Measurements from ENCODE around the gene KCNK10.
"Not testable (repeated sequence)": the region's sequence is repeated elsewhere in the genome, so short reads cannot be mapped to it uniquely, and the experiment has no call there.

Gene KCNK10

DNA sequence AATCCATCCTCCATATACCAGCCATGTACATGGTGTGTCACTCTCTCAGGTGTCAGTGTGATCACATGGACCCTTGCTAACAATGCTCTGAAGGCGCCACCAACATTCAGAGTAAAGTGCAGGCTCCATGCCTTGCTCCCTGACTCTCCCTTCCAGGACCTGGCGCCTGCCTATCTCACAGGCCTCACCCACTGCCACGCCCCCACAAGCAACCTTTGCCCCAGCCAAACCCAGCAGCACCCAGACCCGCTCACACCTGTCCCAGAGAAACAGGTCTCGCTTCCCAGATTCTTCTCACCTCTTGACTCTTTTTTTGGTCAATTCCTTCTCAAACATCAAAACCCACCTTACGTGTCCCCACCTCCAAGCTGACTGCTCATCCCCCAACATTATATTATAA is 52.3 kb downstream of the KCNK10 start:
- no peak for DNase-seq (ENCODE audit: low read depth in 2 of 2)

DNA sequence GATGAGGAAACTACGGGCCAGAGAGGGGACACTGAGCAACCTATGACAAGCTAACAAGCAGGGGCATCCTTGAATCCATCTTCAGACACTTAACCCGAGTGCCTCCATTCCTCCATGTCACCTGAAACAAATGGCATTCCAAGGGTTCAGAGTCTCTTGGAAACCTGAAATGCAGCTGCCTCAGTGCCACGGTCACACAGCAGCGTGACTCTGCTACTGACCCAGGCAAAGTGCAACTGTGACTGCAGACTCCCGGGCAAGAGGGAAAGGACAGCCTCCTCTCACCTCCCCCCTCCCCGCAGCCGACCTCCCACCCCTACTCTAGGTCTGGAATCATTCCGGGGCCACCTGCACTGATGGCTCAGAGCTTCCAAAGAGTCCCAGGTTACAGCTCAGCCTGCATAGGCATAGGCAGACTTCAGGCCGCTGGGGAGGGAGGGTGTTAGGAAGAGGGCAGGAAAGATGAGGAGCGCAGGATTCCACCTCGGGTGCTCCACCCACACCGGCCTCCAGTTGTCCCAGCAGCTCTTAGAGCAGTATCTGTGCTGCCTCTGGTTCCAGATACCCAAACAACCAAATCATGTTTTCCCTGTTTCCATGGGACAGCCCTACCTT is 53.2 kb downstream of the KCNK10 start:
- DNase-seq (ENCODE audit: low read depth in 2 of 2) = no peak

DNA sequence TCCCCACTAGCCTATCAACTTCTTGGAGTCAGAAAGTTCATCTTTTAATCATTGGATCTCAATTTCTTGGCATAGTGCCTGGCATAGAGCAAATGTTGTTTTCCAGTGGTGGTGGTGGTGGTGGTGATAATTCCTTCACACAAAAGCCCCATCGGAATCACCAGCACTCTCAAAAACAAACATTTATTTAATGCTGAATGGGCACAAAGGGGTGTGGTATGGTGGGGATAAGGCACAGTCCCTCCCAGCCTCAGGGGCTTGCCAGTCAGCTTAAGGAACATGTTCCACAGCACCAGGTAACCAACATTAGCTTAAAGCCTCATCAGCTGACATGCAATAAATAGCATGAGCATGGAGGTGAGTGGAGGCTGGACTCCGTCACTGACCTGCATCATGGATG is 56.6 kb downstream of the KCNK10 start:
- DNase-seq (ENCODE audit: low read depth in 2 of 2) = no peak

DNA sequence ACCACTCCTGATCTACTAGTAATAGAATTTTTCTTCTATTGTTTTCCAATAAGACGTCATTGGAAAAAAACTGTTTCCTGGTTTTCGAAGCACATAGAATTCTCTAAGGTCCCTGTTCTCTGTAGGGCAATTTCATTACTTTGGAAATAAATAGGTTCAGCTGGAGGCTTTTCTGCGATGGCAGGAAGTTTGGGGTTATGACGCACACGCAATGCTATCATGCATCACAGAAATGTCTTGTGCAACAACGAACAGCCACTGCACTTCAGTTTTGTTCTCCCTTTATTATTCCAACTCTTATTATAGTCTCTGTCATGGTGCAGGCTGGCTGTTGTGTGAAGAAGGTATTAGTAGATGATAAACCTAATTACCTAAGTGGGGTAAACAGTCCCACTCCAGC is 59.0 kb downstream of the KCNK10 start:
- DNase-seq (ENCODE audit: low read depth in 2 of 2) = no peak

DNA sequence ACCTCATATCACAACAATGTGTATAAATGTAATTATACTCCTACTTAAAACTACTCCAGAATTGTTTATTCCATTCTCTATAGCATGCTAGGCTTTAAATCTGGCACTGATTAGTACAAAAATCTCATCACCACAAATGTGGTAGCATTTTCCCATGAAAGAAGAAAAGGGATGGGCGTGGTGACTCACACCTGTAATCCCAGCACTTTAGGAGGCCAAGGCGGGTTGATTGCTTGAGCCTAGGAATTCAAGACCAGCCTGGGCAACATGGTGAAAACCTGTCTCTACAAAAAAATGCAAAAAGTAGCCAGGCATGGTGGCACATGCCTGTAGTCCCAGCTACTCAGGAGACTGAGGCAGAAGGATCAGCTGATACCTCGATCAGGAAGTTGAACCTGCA is 61.8 kb downstream of the KCNK10 start:
- DNase-seq (ENCODE audit: low read depth in 2 of 2) = not testable (repeated sequence)

DNA sequence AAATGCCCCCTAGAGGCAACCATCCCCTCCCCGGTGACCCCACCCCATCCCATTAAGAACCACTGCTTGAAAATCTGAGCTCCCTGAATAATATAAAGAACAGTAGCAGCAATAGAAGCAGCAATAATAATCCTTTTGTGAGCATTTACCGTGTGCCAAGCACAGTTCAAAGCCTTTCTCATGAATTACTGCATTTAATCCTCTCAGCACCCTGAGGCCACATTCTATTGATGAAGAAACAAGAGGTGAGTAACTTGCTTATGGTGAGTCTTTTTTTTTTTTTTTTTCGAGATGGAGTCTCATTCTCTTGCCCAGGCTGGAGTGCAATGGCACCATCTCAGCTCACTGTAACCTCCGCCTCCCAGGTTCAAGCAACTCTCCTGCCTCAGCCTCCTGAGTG is 65.0 kb downstream of the KCNK10 start:
- no peak for DNase-seq (ENCODE audit: low read depth in 2 of 2)

DNA sequence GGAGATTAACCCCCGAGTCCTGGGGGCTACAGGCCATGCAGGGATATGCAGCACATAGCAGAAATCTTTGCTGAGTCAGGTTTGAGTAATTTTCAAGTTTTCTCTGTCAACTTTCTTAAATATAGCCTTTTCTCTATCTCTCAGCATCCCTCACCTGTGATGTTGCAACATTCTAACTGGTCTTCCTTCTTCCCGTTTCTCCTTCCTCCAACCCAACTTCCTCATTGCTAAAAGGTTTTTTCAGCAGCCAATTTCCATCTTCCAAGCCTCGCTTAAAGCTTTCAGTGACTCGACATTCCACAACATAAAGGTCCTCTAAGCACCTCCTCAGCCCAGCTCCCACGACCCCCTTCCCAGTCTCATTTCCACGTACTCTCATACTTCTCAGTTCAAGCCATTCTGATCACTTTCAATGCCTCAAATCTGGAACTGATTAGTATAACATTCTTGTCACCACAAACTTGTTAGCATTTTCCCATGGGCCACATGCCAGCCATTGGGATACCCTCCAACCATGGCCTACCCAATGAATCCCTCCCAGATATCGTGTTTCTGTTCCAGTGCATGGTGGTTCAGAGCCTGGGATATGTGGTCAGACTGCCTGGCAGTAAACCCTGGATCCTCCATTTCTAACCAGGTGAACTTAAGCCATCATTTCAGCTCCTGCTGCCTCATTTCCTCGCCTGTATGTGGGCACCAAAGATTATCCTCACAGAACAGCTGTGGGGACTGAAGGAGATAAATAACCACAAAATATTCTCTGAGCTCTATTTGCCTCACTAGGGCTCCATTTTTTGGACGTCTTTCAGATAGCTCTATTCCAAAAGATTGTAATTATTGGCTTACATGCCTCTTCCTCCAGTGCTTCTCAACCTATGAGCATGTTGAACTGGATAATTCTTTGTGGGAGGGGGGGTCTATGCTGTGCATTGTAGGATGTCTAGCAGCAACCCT is 65.8 kb downstream of the KCNK10 start:
- DNase-seq (ENCODE audit: low read depth in 2 of 2) = no peak

DNA sequence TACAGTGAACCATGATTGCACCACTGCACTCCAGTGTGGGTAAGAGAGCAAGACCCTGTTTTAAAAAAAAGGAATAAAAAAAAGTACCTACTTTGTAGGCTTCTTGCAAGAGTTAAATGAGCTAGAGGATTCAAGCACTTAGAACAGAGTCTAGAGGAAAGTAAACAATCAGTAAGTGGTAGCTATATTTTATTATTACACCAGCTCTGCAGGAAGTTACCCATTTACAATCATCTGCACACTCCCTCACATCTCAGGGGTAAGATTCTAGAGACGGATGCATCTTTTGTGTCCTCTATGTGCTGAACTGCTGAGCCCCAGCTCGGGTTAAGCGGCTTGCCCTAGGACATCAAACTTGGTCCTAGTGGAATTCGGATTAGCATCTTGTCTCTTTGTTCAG is 67.3 kb downstream of the KCNK10 start:
- DNase-seq (ENCODE audit: low read depth in 2 of 2) = no peak

DNA sequence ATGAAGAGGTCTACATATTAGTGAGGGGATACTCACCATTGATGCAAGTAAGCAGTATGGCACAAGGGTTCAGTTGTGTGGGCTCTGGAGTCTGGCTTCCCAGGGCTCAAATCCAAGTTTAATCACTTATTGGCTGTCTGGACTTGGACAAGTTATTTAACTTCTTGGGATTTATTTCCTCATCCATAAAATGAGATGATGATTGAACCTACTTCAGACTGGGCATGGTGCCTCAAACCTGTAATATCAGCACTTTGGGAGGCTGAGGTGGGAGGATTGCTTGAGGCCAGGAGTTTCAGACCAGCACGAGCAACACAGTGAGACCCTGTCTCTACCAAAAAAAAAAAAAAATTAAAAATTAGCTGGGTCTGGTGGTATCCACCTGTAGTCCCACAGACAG is 67.9 kb downstream of the KCNK10 start:
- DNase-seq (ENCODE audit: low read depth in 2 of 2) = no peak

DNA sequence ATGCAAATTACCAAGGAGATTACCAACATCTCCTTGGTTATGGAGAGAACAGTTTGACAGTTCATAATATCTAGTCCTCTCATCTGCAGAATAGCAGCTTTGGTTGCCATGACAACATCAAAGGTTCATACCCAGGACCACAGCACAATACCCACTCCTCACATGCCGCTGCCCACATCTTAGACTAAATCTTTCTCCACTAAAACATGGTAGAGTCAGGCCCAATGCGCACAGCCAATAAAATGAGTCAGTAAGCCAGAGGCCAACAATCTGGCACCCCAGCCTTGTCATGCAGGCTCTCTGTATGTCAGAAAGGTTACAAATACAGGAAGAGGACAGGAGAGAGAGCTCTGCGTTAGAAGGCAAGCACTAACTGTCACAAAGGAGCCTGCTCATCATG is 70.6 kb downstream of the KCNK10 start:
- no peak for DNase-seq (ENCODE audit: low read depth in 2 of 2)

DNA sequence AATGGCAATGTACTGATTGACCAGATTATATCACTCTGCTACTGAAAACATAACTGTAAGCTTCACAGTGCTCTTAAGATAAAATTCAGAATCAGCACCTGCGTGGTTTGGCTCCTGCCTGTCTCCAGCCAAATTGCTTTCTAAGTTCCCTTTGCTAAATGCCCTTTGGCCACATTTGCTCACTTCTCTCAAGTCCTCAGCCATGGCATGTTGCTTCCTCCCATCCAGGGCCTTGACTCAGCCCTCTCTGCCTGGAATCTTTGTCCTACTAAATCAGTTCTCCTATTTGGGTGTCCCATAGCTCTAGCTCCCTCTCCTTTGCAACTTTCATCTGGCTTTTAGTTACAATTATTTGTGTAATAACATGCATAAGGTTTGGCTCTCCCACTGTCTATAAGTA is 71.4 kb downstream of the KCNK10 start:
- DNase-seq (ENCODE audit: low read depth in 2 of 2) = no peak

DNA sequence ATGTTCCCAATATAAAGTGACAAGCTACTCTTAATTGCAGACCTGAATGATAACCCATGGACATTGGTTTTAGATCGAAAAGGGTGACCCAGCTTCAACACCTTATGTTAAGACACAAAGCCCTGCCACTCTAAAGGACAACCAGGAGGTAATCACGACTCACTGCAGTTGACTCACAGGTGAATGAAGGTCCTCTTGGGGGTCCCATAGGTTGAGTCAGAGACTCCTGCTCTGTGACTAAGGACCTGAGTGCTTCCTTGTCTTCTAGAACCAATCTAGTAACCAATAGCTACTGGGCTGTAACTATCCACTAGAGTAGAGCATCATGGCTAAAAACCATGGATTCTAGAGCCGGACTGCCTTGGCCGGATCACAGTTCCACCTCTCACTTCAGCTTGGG is 73.8 kb downstream of the KCNK10 start:
- DNase-seq (ENCODE audit: low read depth in 2 of 2) = no peak

DNA sequence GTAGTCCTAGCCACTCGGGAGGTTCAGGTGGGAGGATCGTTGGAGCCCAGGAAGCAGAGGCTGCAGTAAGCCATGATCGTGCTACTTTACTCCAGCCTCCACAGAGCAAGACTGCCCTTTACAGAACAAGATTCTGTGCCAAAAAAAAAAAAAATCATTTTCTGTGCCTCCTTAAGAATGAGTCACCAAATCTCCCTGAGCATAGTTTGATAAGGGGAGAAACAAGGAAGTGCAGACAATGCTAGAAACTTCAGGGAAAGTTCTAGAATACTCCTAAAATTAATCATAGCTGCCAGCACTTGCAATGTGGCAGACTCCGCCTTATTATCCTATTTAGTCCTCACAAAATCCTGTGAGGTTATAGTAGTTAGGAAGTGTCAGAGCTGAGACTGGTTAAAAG is 74.5 kb downstream of the KCNK10 start:
- no peak for DNase-seq (ENCODE audit: low read depth in 2 of 2)

DNA sequence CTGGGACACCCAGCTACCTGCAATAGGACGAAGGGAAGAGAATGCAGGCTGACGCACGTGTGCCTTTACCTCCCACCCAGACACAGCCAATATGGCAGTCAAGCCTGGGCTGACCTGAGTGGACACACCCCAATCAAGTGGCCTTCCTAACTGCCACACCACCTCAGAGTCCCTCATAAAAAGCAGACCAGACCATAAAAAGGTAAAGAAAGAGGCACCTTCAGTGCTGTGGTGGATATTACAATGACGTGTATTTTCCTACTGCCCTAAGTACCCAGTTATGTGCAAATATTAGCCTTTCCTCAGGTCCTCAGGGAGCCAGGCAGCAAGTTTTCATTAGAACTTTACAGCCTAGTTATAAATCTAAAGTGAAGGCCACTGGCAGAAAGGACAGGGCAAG is 75.8 kb downstream of the KCNK10 start:
- DNase-seq (ENCODE audit: low read depth in 2 of 2) = no peak

DNA sequence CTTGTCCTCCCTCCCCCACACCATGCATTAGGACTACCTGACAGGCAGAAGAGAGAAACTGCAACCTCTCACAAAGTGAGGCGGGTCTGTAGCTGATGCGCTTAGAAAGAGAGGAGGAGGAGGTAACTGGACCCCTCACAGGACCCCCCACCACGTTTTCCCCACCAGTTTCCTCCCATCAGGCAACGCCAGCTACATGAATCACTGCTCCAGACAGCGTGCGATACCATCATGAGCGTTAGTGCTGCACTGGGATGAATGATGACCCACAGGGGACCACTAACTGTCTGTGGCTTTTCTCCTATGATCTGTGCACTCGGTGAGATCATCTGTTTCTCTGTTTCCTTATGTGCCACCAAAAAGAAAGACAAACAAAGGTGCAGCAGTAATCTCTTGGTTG is 77.7 kb downstream of the KCNK10 start:
- no peak for DNase-seq (ENCODE audit: low read depth in 2 of 2)

DNA sequence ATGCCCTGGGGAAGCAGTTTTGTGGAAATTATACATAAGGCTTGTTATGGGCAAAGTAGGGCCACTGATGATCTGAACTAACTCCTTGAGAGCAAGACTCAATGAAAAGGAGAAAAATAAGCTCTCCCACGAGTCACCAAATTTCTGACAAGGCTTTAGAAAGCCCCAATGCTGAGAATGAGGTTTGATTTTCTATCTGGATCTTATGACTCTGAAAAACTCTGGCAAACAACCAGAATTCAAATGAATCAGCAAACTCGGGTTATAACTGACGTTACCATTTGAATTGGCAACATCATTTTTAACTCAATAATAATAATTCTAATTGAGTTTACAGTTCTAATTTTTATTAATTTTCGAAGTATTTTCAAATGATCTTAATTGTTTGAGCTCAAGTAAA is 79.1 kb downstream of the KCNK10 start:
- DNase-seq (ENCODE audit: low read depth in 2 of 2) = no peak

DNA sequence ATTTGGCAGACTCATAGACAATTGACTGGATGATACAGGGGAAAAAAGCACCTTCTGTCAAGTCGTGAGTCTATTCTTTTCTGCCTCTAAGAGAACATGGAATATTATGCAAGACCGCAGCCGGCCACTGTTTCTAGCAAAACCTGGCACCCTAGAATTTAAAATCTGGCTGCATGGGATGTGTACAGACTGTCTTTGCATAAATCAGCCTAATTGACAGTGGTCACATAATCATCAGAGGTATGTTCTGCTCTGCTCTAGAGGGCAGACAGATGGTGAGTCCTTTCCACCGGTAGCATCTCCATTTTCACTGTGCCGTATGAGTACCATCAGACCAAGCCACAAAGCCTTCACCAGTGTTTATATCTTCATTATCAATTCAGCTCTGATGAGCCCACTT is 80.6 kb downstream of the KCNK10 start:
- DNase-seq (ENCODE audit: low read depth in 2 of 2) = no peak

DNA sequence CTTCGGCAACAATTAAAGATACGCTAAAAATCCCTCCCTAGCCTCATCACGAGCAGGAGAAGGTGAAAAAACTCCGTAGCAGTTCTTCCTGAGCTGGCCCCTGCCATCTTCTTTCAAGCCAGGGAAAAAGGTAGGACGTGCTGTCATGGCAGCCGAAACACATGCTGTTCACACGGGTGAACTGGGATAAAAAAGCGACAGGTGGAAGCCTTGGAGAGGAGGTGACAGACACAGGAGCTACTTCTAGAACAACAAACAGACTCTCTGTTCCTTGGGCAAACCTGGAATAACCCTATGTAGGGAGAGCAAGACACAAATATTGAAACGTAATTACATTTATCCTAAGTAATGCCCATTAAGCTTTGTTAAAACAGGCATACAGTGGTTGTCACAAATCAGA is 81.3 kb downstream of the KCNK10 start:
- no peak for DNase-seq (ENCODE audit: low read depth in 2 of 2)

DNA sequence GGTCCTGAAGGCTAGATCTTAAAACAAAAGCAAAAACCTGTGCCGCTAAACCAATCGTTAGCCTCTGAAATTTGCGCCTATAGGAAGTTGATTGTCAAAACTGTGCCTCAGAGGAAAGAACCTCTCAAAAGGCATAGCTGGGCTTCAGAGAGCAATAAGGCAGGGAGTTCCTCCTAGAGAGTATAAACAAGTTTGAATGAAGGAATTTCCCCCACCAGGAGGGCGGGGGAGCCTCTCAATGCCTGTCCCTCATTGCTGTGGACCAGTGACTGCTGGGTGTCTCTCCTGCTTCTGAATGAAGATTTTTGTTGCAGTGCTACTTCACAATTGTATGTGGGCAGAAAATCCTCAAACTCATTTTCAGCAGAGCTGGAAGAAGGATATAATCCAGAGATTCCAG is 88.6 kb downstream of the KCNK10 start:
- no peak for DNase-seq (ENCODE audit: low read depth in 2 of 2)

DNA sequence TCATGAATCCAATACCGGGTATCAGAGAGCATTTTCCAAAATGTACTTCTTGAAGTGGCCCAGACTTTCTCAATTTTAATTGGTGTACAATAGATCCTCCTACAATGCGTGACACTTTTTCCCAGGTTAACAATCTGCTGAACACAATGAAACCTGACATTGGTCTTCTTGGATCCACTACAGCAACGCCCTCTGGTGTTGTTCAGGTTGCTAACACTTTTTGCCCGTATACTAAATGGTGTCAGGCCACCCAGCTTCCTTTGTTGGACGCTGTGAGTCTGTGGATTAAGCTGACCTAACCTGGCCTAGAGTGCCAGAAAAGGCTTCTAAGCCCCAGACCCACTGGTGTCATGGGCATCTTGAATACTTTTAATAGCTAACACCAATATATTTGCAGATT is 89.2 kb downstream of the KCNK10 start:
- DNase-seq (ENCODE audit: low read depth in 2 of 2) = no peak

DNA sequence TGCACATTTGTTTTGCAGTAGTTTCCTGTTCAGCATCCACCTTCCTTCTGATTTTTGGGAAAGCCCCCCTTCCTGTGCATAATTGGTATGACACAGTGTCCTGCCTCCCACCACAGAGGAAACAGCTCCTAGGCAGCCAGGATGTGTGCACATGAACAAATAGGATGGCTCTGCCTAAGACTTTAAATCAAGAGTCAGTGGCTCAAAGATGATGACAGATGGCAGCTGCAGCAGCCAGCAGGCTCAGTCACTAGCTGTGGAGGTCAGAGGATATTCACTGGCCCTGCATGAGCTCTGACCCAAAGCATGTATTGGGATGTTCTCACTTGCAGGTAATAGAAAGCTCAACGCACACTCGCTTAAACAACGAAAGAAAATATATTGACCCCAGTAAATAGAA is 90.3 kb downstream of the KCNK10 start:
- no peak for DNase-seq (ENCODE audit: low read depth in 2 of 2)

DNA sequence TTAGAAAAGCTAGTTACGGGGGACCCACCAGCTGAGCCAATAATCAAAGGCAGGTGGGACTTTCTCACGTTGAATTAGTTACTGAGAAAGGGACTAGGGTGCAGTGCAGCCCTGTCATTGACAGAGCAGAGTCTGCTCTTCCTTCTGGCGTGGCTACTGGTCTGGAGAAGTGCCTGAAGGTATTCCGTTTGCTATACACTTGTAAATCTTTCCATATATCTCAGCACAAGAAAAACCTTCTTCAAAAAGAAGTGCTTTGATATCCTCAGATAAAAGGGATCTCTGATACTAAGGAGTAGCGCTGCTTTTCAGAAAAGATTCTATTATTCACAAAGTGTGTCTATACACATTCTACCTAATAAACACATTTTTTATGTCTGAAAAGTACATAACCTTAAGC is 91.5 kb downstream of the KCNK10 start:
- no peak for DNase-seq (ENCODE audit: low read depth in 2 of 2)

DNA sequence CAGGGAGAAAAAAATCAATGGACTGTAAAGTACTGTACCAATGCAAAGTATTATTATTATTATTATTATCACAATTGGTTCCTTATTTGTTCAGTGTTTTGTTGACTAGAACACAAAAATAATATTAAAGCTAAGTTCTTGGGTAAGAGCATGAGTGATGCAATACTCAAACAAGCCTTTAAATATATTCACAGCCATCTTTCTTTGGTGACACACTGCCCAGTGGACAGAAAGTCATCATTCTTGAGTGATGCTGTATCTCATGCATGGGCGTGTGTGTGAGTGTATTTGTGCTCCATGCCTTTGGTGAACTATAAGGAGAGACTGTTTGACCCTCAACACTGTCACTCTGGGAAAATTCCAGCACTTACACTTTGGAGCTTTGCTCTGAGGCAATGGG is 93.6 kb downstream of the KCNK10 start:
- no peak for DNase-seq (ENCODE audit: low read depth in 2 of 2)
